Measurements from ENCODE around the gene SYNCRIP. TPM values are rescaled to one million over a fixed set of nuclear protein-coding genes. Genes with fewer than 3 reads are reported as not detected.

The SYNCRIP gene
- total RNA-seq, 1 experiment from 2014 or later, result 159 TPM

DNA sequence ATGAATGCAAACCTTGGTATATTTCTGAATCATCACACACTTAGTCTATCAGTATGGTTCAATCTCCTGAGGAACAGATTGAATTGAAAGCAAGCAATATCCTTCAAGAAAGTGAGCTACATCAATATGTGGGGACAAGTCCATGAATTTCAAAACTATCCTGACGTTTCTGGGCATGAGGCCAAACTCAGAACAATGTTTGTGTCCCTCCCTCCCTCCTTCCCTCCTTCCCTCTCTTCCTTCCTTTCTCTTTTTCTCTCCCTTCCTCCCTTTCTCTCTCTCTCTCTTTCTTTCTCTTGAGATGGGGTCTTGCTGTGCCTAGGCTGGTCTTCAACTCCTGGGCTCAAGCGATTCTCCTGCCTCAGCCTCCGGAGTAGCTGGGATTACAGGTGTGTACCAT lies 27.9 kb upstream of the SYNCRIP start:
- peak; percentile 58 for DNase-seq (ENCODE audit: low read depth)

DNA sequence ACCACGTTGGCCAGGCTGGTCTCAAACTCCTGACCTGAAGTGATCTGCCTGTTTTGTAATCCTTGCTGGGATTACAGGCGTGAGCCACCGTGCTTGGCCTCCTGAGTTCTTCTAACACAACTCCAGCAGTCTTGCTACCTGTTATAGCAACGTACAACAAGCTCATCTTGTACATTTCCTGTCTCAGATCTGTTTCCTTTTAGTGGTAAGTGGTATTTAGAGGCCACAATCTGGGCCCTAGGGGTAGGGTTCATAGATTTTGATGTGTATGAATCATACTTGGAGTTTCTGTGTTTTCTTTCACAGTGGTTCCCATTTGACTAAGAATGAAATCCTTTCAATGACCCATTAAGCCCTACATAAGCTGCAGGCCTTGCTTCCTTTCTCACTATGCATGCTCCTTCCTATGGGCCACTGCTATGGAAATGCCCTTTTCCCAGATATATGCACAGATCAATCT lies 27.1 kb upstream of the SYNCRIP start:
- DNase-seq (ENCODE audit: low read depth), result peak; percentile 87

GRCh38 chr6:85662251-85662650 lies 19.6 kb upstream of the SYNCRIP start:
- DNase-seq (ENCODE audit: low read depth), result no peak

- DNase-seq (ENCODE audit: low read depth), result peak; percentile 91
These were observed 17.5 kb upstream of the SYNCRIP start for GRCh38 chr6:85660181-85660611.

- no peak for DNase-seq (ENCODE audit: low read depth)
These were observed 7.9 kb upstream of the SYNCRIP start for GRCh38 chr6:85650606-85651005.

DNA sequence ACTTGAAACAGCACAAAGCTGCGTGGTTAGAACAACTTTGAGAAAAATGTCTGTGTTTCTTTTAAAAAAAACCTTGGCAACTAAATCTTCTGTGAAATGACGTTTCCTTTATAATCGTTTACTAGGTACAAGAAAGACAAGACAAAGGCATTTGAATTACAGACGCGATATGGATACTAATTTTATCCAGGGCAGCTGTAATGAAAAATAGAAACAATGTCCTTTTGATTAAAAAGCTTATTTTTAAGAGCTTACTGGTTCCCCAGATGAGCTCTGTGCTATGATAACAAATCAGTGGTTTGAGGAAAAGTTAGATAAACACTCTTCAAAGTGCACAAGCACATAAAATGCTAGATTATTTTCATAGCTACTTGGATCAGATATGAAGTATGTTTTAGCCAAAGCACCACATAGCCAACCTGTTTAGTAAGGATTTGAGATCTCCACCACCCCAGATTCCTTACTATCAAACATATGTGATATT lies 1.6 kb upstream of the SYNCRIP start:
- no peak for DNase-seq (ENCODE audit: low read depth)

GRCh38 chr6:85643537-85644278 lies 1.0 kb upstream of the SYNCRIP start:
- DNase-seq (ENCODE audit: low read depth), result peak; percentile 86

- peak; percentile 53 for DNase-seq (ENCODE audit: low read depth)
These were observed 551 bp downstream of the SYNCRIP start for GRCh38 chr6:85641897-85642773.

- peak; percentile 45 for DNase-seq (ENCODE audit: low read depth)
These were observed 1.2 kb downstream of the SYNCRIP start for GRCh38 chr6:85641522-85641896.

GRCh38 chr6:85640821-85641220 lies 1.9 kb downstream of the SYNCRIP start:
- DNase-seq (ENCODE audit: low read depth), result no peak

- no peak for DNase-seq (ENCODE audit: low read depth)
These were observed 5.1 kb downstream of the SYNCRIP start for GRCh38 chr6:85637579-85637978.

- DNase-seq (ENCODE audit: low read depth), result no peak
These were observed 10.3 kb downstream of the SYNCRIP start for GRCh38 chr6:85632164-85632942.

DNA sequence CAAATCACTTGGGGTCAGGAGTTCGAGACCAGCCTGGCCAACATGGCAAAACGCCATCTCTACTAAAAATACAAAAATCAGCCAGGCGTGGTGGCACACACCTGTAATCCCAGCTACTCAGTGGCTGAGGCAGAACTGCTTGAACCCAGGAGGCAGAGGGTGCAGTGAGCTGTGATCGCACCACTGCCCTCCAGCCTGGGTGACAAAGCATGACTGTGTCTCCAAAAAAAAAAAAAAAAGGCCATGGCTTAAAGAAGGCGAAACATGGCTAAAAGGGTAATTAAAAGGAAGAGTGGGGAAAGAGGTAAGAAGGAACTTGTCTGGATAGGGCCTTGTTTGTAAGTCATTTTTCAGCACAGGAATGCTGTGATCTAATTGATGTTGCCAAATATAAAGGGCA lies 11.6 kb downstream of the SYNCRIP start:
- DNase-seq (ENCODE audit: low read depth), result peak; percentile 17

DNA sequence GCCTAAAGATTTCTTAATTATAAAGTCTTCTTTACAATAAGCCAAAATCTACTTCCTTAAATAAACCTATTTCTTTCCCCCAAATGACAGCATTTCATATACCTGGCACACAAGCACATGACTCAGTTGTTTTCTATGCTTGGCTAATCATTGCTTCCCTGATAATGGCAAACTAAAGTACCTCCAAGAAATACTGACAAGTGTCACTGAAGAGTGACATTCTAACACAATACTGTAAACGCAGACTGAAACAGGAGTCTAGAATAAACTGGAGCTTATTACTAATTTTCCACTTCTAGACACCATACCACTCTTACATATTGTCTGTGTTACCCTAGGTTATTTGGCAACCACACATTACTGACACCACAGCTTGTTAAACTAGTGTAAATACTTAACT lies 14.3 kb downstream of the SYNCRIP start:
- no peak for DNase-seq (ENCODE audit: low read depth)

DNA sequence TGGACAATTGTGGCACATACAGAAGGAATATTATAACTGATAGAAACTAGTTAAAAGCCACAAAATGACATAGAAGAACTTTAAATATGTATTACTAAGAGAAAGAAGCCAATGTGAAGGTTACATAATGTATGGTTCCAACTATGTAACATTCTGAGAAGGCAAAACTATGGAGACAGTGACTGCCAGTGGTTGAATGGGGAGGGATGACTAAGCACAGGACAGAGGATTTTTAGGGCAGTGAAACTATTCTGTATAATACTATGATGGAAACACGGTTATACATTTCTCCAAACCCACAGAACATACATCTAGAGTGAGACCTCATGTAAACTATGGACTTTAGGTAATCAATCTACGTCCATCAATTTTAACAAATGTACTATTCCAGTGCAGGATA lies 22.4 kb downstream of the SYNCRIP start:
- no peak for DNase-seq (ENCODE audit: low read depth)

DNA sequence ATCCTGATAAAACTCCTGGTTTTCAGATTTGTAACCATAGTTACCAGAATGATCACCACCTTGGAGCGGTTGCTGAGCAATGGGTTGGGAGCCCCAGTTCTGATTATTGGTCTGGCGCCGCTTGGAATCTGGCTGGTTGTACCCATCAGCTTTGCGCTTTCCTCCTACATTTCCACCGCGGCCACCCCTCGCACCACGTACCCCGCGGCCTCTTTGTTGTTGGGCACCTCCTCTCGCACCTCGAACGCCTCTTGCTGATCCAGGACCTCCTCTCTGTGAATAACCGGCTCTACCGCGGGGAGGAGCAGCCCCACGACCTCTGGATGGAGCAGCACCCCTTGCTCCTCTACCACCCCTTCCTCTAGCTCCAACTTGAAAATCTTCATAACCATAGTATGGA lies 27.9 kb downstream of the SYNCRIP start:
- DNase-seq (ENCODE audit: low read depth), result no peak

DNA sequence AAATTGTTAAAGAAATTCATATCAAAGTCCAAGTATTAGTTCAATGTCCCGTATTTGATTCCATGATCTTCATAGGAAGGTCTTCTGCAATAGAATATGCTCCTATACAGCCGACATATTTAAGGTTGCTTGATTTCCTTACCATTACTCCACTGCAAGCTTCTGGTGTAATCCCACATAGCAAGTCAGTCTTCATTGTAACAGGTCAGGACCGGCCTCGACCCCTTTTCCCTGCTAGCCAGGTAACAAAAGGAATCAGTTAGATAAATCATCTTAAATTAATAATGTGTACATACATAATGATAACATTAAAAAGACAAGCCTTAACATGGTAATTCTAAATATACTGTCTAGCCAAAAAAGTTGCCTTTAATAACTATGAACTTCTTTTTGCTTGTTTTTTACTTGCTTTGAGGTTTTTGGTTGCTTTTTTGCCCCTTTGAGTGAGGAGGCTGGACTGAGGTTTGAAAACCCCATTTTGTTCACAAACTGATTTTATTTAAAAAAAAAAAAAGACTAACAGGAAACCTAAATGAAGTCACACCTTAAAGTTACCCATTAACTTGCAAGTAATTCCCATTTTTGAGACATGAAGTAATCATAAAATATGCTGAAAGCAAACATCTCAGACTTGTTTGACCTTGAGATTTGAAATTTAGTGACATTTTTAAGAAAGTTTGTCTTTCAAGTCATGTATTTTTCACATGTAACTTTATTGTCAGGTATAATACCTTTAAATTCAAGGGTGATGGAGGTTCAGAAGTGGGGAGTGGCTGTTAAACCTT lies 29.8 kb downstream of the SYNCRIP start:
- no peak for DNase-seq (ENCODE audit: low read depth)

DNA sequence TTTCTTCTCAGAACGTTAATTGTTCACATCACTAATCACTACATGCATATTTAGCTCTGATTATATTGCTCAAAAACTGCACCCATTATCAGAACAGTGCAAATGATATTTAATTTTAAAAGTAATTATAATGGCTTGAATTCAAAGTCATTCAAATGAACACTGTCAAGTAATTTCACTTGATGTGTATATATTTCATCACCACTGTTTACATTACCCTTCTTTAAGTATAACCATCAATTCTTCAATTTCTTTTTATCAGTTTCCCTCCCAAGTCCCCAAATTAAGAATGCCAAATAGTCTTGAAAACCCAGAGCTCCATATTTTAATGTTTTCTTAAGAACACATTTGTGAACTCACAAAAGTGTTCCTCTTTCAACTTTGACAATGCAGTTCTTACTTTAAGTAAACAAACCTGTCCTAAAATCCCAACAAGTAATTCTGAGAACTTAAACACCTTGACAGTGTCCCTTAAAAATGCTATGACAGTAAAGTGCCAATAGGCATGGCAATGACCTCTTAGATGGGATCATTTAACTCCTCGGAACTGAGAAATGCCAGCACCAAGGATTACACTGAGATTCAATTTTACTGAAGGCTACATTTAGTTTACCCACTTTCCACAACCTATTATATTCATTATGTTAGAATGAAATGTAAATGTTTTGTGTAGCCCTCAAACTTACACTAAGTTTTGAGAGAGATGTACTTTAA lies 32.3 kb downstream of the SYNCRIP start:
- DNase-seq (ENCODE audit: low read depth), result no peak

- no peak for DNase-seq (ENCODE audit: low read depth)
These were observed 40.6 kb downstream of the SYNCRIP start for GRCh38 chr6:85602100-85602499.

- DNase-seq (ENCODE audit: low read depth), result no peak
These were observed 41.9 kb downstream of the SYNCRIP start for GRCh38 chr6:85600713-85601313.

Data from HT1080 (cell line).